ENCODE data around the gene ORM1.
"Not testable (repeated sequence)": the region's sequence is repeated elsewhere in the genome, so short reads cannot be mapped to it uniquely, and the experiment has no call there.

ORM1 gene

DNA sequence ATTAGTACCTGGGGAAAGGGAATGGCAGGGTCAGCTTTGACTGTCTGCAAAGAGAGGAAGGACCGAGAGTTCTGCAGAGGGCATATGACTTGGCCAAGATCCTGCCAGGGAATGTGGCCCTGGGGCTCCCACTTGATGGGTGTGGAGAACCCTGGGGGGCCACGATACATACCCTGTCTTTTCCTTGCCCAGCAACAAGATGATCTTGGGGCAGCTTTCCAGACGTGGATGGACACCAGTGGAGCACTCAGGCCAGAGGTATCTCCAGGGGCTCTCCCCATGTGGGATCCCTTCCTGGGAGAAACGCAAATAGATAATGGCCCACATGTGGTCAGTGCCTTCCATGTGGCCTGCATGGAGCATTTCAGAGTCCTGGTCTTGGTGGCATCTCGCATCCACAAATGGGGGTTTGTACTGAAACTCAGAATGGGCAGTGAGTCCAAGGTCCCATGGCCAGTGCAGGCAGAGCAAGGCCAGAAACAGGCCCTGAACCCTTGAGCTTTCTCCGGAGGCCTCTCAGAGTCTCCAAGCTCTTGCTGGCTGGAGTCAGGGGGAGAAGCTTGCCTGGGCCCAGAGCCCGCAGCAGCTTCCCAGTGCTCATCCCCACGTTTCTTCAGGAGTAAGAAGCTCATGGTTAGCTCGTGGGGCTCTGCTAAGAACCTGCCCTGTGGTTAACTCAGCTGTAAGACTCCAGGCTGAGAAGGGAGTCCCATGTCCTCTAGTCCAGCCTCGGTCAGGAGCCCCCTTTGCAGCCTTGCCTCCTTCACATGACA lies 18.3 kb upstream of the ORM1 start:
- no peak overlapping the region for H3K4me3 ChIP-seq (ENCODE audit: low read depth, low read length)

DNA sequence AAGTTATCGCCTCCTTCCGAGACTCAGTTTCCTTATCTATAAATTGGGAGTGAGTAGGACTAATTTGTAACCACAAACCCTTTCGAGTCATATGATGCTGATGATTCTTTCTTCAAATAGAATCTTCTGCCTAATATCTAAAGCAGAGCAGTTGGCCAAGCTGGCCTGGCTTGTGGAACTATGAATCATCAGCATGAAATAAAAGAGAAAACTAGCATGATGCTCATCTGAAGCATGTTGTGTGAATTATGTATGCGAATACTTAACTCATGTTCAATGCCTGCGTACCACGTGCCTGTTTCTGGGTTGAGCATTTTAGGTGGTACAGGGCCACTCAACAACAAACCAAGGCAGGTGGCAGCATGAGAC lies 15.0 kb upstream of the ORM1 start:
- no peak overlapping the region for H3K4me3 ChIP-seq (ENCODE audit: low read depth, low read length)

DNA sequence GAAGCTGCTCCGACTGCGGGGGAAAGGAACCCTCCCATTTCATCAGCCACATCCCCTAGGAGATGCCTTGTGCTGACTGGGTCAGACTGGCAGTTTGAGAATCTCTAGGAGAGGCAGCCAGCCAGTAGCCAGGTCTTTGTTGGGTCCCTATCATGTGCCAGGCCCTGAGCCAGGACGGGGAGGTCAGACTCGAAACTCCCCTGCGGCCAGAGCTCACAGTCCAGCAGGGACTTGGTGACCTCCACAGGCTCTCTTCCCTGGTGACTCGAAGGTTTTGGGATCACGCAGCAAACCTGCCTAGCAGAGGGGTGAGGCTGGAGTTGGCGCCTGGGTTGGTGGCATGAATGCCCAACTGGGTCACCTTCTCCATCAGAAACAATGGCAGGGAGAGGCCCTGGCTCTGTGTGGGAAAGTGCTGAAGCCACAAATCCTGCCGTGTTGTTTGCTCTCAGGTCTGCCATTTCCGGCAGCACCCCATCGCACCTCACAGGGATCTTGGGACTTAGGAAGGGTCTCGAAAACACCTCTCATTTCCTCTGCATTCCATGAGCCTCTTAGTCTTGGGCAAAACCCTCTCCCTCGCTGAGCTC lies 14.4 kb upstream of the ORM1 start:
- H3K4me3 ChIP-seq (ENCODE audit: low read depth, low read length): no peak overlapping the region

DNA sequence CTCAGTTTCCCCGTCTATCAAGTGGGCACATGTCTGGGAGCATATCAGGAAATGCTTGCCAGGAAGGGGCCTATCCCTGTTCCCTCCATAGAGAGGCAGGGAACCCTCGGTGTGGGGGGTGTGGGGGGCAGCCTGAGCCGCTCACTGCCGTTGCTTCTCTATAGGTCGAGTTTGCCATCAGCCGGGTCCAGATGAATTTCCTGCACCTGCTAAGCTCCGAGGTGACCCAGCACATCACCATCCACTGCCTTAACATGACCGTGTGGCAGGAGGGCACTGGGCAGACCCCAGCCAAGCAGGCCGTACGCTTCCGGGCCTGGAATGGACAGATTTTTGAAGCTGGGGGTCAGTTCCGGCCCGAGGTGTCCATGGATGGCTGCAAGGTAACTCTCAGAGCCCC lies 13.8 kb upstream of the ORM1 start:
- H3K4me3 ChIP-seq (ENCODE audit: low read depth, low read length): no peak overlapping the region

DNA sequence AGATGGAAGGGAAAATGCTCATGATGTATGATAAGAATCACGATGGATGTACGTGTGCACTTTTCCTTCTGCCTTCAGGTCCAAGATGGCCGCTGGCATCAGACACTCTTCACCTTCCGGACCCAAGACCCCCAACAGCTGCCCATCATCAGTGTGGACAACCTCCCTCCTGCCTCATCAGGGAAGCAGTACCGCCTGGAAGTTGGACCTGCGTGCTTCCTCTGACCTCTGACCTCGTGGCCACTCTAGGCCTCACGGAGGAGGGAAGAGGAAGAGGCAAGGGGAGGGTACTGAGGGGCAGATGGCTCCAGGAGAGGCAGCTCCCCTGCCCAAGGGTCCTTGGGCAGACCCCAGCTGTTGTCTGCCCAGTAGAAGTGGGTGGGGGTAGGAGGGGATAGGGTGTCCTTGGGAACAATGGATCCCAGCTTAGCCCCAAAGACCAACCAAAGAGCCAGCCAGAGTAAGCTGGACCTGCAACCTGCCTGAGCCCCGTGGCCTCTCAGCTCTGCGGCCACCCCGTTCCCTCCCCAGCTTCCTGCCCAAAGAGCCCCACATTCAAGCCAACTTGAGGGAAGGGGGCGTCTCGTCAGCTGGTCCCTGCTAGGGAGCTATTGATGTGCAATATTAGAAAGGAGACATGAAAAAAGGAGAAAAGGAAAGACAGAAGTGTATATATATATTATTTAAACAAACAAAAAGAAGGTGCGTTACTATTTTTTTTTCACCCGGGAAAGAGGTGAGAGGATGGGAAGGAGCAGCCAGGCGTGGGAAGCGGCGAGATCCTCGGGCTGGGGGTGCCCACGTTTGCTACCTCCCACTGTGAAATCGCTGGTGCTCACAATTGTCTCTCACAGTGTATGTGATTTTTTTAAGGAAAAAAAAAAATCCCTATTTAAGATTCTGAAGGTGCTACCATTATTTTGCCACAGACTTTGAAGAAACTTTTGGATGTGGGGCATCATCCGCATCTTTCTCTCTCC lies 12.1 kb upstream of the ORM1 start:
- H3K4me3 ChIP-seq (ENCODE audit: low read depth, low read length): no peak overlapping the region

DNA sequence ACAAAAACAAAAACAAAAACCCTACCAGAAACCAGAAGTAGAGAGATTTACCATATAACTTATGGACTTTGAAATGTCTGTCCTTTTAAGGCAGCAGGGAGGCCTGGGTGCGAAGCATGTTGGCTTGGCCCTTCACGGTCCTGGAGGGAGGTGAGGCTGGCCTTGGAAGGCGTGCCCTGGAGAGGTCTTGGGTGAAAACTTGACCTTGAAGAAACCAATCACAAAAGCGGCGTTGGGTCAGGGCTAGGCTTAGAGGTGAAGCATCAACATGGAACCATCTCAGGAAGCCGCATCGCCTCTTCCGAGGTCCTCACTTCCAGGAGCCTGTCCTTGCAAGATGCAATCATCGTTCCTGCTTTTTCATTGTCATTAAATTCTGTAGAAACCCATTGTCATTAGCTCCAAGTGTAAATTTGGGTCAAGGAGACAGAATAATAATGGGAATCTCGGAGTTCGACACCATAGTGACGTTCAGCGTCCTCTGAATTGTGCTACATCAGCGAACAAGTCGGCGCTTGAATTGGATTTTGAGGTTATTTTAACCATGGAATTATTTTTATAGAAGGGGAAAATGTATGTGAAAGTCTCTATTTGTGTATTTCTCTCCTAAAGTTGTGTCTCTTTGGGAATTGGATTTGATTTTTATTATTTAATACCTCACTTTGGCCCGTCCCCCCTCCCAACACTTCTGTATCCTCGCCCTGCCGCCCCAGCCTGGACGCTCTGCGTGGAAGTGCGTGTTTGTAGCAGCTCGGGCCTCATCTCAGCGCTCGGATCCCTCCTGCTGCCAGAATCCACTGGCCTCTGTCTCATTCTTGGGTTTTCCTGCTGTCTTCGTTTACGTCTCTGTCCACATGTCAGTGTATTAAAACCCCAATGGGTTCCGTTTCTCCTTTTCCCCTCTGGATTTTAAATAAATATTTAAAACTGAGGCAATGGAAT lies 11.1 kb upstream of the ORM1 start:
- H3K4me3 ChIP-seq (ENCODE audit: low read depth, low read length): no peak overlapping the region

DNA sequence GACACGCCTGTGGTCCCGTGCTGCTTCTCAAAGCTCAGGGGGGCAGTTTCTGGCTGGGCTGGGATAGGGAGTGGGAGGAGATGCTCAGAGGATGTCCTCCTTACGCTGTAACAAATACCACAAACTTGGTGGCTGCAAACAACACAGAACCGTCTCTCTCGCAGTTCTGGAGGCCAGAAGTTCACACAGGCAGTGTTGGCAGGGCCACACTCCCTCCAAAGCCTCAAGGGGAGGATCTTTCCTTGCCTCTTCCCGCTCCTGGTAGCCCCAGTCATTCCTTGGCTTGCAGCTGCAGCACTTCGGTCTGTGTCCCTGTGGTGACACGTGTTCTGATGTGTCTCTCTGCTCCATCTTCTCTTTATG lies 10.4 kb upstream of the ORM1 start:
- H3K4me3 ChIP-seq (ENCODE audit: low read depth, low read length): no peak overlapping the region

DNA sequence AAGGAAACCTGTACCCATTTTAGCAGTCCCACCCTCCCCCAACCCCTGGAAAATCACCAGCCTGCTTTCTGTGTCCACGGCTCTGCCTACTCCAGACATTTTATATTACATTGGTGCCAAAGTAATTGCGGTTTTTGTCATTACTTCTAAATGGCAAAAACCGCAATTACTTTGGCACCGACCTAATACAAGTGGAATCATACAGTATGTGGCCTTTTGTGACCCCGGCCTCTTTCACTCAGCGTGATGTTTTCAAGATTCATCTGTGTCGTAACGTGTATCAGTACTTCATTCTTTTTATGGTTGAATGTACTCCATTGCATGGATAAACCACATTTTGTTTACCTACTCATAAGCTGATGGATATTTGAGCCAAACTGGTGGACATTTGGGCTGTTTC lies 9.7 kb upstream of the ORM1 start:
- no peak overlapping the region for H3K4me3 ChIP-seq (ENCODE audit: low read depth, low read length)

DNA sequence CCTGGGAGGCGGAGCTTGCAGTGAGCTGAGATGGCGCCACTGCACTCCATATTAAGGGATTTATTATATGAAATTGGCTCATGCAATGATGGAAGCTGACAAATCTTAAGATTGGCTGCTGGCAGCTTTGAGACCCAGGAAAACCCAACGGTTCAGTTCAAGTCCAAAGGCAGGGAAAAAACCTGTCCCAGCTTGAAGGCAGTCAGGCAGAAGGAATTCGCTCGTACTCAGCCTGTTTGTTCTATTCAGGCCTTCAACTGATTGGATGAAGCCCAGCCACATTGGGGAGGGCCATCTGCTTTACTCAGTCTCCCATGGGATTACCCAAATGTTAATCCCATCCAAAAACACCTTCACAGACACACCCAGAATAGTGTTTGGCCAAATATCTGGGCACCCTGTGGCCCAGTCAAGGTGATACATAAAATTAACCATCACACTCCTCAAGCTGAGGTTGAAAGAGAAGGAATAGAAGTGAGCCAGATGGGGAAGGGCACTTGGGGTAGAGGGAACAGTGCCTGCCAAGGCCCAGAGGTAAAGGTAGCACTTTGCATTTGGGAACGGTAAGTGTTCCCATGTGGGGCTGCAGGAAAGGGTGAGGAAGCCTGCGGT lies 8.5 kb upstream of the ORM1 start:
- no peak overlapping the region for H3K4me3 ChIP-seq (ENCODE audit: low read depth, low read length)

DNA sequence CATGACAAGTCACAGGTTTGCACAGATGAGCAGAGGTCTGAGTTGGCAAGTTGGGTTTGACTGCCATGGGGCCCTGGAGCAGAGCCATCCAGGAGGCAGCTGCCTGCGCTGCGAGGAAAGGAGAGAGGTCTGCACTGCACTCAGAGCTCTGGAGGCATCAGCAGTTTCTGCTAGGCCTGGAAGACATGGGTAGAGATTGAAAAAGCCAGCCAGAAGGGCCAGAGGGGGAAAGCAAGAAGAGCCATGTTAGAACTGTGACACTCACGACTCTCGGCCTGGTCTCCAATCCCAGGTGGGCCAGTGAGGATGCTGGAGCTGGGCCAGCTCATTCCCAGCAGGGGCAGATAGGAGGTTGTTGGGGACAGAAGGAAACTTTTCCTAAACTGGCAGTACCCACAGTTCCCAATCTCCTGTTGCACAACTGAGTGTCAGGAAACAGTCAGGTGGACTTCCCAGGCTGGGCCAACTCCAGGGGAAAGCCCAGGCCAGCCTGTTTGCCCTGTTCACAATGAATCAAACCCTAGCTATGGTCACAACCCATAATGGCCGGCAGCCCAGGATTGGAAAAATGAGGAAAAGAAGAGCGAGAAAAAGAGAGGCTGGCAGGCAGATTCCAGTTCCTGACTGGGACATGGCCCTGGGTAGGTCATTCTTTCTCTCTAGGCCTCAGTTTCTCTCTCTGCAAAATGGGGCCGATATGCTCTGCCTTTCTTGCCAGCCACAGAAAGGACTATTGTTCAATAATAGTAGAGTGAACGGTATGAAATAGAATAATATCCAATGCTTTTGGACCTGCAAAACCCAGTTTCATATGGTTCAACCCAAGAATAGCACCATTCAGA lies 7.8 kb upstream of the ORM1 start:
- H3K4me3 ChIP-seq (ENCODE audit: low read depth, low read length): no peak overlapping the region

DNA sequence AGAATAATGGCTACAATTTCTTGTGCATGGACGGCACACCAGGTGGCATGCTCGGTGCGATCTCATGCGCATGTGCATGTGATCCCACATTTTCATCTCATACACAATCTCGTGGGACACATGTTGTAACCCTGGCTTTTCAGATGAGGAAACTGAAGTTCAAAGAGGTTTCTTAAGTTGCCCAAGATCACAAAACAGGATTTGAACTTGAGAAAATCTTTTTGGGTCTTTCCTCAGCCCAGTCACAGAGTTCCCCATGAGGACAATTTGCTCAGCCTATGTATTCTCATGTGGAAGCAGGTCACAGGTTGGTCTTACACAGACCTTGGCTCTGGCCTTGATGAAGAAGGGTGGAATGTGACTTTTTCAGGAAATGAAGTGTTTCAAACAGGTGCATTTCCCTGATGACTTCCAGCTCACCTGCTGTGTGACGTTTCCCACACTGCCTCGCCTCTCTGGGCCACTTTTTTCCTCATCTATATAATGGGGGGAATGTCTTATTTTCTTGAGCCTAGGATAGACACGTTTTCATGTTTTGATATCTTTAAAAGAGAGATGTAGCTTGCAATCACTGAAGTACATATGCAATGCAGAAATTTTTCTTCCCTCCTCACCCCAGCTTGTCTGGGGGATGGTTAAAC lies 7.1 kb upstream of the ORM1 start:
- no peak overlapping the region for H3K4me3 ChIP-seq (ENCODE audit: low read depth, low read length)

DNA sequence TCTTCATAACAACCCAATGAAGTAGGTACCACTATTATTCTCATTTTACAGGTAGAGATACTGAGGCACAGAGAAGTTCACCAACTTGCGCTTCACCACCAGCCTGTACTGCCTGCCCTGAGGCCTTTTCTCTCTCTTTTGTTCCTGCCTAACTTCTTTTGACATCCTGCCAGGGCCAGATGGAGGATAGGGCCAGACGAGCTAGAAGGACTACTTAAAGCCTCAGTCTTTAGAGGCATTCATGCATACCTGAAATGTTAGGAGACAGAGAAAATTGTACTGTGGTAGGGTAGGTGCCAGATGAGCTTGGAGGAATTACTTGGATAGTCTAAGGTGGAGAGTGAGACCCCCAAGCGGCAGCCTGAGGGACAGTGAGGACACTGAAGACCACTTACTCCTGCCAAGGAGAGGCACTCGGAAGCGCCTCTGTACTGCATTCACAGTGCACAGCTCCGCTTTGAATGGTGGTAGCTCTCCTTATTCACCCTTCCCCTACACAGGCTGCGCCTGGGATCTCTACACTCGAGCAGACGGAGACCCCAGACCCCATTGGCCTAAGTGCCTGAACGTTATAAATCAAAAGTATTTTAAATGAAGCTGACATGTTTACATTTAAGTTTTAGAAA lies 6.2 kb upstream of the ORM1 start:
- H3K4me3 ChIP-seq (ENCODE audit: low read depth, low read length): no peak overlapping the region

DNA sequence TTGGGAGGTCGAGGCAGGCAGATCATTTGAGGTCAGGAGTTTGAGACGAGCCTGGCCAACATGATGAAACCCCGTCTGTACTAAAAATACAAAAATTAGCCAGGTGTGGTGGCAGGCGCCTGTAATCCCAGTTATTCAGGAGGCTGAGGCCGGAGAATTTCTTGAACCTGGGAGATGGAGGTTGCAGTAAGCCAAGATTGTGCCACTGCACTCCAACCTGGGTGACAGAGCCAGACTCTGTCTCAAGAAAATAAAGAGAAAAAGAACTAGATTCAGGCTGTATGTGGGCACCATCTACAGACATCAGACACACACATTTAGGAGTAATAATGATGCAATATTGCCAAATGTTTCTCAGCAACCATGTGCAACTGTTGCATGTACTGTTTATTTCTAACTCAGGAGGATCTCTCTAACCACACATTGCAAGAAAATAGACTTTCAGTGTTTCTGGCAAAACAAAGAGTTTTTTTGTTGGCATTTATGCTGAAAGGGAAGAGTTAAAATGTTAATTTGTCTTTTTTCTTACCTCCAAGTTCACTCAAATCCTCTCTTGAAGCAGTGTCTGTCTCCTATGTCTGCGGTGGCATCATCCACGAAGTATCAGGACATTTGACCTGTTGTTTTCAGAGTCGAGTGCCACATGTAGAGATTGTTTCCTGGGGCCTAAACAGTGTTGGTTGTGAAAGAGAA lies 5.1 kb upstream of the ORM1 start:
- no peak overlapping the region for H3K4me3 ChIP-seq (ENCODE audit: low read depth, low read length)

DNA sequence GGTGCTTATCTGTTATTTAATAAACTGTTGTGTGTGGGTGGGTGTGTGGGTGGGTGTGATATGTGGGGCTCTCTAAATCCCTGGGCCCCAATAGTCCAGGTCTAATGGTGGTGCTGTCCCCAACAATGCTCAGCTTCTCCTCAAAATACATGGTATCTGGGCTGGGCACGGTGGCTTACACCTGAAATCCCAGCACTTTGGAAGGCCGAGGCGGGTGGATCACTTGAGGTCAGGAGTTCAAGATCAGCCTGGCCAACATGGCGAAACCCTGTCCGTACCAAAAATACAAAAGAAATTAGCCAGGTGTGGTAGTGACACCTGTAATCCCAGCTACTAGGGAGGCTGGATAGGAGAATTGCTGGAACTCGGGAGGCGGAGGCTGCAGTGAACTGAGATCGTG lies 4.5 kb upstream of the ORM1 start:
- no peak overlapping the region for H3K4me3 ChIP-seq (ENCODE audit: low read depth, low read length)

DNA sequence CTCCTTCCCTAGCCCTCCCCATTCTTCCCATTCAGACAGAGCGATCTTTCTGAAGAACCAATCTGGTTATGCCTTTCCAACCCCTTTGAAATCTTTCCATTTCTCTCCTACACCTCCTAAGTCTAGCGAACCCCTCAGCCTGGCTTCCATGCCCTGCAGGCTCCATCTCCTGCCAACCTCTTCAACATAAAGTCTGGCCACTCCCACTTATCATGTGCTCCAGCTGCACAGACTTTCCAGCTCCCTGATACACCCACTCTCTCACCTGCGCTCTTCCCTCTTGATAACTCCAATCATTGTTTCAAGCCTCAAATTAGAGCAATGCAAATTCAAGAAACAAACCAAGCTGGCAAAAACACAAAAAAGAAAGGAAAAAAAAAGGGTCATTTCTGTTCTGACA lies 3.8 kb upstream of the ORM1 start:
- H3K4me3 ChIP-seq (ENCODE audit: low read depth, low read length): no peak overlapping the region

DNA sequence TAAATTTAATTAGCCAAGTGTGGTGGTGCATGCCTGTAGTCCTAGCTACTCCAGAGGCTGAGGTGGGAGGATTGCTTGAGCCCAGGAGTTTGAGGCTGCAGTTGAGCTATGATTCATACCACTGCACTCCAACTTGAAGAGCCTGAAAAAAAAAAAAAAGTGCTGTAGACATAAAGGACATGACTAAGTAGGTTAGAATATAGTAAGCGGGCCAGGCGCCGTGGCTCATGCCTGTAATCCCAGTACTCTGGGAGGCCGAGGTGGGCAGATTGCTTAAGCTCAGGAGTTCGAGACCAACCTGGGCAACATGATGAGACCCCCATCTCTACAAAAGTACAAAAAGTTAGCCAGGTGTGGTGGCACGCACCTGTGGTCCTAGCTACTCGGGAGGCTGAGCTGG lies 2.2 kb upstream of the ORM1 start:
- H3K4me3 ChIP-seq (ENCODE audit: low read depth, low read length): not testable (repeated sequence)

DNA sequence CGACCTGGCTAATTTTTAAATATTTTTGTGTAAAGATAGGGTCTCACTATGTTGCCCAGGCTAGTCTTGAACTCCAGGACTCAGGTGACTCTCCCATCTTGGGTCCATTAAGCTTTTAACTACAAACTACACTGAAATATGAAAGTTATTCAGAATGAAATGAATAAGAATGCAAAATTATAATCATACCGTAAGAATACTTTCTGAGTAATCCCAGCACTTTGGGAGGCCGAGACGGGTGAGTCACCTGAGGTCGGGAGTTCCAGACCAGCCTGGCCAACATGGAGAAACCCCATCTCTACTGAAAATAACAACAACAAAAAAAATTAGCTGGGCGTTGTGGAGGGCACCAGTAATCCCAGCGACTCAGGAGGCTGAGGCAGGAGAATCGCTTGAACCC lies 1.1 kb upstream of the ORM1 start:
- H3K4me3 ChIP-seq (ENCODE audit: low read depth, low read length): no peak overlapping the region

All from iPS-11a (cell line).